Hematopoietic multipotent progenitor cell treated with erythropoietin and hydrocortisone succinate and interleukin-3 and kit ligand, for 4 days (in vitro differentiated cells): Measurements from ENCODE around the gene AKR1C2.
"Not testable (repeated sequence)": the region's sequence is repeated elsewhere in the genome, so short reads cannot be mapped to it uniquely, and the experiment has no call there.

ENCODE experiments used
- DNase-seq: peaks from one replicate; pipeline ENCODE4 v3.0.0-alpha.2; 2015

AKR1C2 gene

DNA sequence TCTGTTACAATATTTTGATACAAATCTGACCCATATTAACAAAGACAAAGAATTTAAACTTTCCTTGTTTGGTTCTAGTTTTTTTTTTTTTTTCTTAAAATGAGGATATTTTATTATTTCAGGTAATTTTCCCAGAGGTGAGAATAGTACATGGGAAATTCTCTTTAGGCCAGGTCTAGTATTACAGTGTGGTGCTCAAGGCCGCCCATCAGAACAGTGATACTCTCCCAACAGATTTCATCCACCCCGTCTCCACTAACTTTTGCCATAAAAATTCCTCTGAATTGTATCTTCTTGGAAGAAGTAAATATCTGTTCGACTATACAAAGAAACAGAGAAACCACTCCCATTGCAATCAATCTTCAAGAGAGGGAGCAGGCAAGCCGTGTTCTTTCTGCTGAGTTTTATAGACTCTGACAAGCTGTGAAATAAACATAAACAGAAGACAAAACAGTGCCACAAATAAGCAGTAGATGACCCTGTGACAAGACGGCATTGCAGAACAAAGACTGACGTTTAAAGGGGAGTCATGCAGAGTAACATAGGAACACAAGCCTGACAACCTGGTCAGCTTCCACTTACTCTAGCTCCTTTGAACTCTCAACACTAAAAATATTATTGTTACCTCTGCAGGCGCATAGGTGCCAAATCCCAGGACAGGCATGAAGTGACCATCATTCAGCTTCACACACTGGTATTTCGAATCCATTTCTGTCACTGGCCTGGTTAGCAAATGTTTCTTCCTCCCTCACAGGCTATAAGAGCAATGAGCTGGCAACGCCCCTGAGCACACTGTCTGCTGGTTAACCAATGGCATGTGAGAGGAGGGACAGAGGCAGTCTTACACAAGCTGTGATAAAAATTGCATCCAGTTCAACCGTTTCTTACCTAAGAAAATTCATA is at the start of gene AKR1C2:
Gene AKR1C2 (minus strand): TSS at position 731 of the 903 bp plus-strand sequence. CDS start 22 bp downstream, at position 709.
- DNase-seq: not testable (repeated sequence)

DNA sequence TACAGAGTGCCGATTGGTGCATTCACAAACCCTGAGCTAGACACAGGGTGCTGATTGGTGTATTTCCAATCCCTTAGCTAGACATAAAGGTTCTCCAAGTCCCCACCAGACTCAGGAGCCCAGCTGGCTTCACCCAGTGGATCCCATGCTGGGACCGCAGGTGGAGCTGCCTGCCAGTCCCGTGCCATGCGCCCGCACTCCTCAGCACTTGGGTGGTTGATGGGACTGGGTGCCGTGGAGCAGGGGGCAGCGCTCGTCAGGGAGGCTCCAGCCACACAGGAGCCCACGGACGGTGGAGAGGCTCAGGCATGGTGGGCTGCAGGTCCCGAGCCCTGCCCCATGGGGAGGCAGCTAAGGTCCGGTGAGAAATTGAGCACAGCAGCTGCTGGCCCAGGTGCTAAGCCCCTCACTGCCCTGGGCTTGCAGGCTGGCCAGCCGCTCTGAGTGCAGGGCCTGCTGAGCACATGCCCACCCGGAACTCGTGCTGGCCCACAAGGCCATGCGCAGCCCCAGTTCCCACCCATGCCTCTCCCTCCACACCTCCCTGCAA is 49.4 kb upstream of the AKR1C2 start:
- DNase-seq: not testable (repeated sequence)

DNA sequence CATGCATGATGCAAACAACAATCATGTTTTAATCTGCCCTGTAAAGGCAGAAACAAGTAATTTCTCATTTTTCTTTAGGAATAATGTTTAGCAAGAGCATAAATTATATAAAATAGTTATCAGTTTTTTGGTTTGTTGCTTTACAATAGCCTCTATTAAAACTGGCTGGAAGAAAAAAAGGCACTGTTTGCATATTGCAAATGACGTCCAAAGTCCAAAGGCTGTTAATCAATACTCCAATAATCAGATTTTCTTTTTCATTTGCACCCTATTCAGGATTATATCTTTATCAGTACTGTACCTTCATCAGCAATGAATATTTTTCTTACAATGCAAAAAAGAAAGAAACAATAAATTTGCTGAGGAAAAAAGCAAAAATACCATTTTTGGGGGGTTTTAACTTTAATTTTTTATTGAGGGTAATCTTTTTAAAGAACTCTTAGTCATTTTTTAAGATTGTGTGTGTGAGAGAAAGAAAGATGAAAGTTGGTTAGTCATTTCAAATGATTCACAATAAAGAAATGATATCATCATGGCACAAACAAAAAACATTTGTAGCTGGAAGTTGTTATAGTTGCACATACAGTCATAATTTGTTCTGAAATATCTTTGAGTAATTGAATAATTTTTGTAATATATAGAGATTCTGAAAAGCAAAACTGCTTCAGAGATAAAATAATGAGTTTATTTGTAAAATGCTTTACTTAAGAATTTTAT is 44.4 kb upstream of the AKR1C2 start:
- no peak for DNase-seq

DNA sequence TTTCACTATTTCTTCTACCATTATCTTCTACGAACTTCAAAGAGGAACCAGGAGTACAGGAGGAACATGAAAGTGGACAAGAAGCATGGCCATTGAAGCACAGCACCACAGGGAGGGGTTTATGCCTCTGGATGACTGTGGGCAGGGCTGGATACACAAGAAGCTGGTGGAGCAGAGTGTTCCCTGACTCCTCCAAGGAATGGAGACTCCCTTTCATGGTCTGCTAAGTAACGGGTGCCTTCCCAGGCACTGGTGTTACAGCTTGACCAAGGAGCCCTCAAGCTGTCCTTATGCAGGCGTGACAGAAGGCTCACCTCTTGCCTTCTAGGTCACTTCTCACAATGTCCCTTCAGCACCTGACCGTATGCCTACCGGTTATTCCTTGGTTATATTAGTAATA is 43.4 kb upstream of the AKR1C2 start:
- DNase-seq: not testable (repeated sequence)

DNA sequence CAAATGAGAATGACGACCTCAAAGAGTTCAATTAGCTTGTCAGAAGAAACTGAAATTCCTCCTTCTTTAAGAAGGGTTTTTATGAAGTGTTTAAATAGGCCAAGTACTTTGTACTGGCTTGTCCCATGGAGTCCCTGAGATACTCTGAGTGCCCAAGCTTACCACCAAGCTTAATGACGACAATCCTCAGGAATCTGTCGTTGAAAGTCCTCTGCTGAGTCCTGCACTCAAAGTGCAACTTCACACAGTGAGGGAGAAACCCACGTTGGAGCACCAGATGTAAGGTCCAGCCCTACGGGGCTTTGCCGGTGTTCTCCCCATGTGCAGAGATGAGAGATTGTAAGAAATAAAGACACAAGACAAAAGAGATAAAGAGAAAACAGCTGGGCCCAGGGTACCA is 42.8 kb upstream of the AKR1C2 start:
- no peak for DNase-seq

DNA sequence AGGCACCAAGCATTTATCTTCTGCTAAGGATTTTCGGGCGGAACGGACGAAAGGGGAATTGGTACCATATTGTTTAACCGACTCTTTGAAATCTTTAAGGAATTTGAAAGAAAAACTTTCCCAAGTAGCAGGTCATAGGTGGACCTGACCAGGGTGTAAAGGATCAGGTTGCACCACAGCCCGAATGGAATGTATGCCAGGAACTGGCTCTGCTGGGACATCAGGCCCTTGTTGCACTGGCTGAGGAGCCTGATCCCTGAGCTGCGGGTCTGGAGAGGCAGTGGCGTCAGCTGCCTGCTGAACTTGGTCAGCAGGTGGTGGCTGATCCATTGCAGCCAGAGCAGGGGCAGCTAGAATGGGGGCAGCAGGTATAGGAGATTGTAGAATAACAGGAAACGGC is 41.4 kb upstream of the AKR1C2 start:
- no peak for DNase-seq

DNA sequence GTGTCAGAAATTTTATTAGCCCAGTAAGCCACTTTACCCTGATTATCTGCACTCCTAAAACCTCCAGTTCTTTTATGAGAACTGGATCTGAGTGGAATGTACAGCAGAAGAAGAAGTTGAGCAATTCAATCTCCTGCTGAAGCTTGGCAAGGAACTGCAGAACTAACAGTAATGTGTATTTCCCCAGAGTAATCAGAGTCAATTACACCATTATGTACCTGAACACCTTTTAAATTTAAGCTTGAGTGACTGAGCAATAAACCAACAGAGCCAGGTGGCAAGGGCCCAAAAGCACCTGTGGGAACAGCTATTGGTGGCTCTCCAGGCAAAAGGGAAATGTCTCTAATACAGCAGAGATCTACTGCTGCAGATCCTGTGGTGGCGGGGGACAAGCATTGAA is 40.1 kb upstream of the AKR1C2 start:
- DNase-seq: no peak

DNA sequence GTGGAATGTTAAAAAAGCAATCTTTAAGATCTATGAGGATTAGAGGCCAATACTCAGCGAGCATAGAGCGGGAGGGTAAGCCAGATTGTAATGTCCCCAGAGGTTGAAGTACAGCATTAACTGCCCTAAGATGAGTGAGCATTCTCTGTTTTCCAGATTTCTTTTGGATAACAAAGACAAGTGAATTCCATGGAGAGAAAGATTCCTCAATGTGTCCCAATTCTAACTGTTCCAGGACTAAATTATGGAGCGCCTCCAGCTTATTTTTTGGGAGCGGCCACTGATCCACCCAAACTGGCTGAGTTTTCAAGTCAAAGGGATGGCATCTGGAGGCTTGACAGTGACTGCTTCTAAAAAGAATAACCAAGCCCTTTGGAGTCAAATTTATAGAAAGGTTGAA is 39.3 kb upstream of the AKR1C2 start:
- DNase-seq: no peak

DNA sequence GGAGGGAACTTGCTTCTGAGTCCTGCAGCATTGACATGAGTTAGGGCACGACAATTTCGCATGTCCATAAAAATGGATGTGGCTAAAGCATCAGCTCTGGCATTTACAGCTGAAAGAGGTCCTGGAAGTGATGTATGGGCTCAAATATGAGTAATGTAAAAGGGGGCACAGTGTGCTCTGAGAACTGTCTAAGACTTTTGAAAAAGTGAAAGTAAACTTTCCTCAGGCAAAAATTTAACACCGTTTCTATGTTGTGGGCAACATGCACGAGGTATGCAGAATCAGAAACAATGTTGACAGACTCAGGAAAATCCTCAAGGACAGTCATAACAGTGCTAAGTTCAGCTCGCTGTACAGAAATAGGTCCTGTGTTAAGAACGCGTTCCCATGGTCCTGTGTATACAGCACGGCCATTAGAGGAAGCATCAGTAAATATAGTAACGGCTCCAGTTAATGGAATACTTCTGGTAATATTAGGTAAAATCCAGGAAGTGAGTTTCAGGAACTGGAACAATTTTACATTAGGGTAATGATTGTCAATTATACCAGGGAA is 37.9 kb upstream of the AKR1C2 start:
- DNase-seq: no peak

DNA sequence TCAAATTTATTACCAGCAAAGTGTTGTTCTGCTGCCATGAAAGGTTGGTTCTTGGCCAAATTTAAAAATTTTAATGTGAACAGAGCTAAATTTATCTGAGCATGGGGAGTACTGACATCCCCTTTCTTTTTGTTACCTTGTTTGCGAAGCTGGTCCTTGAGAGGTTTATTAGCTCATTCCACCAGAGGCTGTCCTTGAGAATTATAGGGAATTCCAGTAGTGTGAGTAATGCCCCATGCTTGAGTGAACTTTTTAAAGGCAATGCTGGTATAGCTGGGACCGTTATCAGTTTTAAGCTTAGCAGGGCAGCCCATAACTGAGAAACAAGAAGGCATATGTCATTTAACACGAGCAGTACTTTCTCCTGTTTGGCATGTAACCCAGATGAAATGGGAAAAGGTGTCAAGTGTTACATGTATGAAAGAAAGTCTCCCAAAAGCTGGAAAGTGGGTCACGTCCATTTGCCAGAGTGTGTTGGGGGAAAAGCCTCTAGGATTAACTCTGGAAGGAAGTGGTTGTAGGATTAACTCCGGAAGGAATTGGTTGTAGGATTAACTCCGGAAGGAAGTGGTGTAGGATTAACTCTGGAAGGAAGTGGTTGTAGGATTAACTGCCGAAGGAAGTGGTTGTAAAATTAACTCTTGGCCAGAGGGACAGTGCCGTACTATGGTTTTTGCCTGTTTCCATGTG is 37.3 kb upstream of the AKR1C2 start:
- no peak for DNase-seq

DNA sequence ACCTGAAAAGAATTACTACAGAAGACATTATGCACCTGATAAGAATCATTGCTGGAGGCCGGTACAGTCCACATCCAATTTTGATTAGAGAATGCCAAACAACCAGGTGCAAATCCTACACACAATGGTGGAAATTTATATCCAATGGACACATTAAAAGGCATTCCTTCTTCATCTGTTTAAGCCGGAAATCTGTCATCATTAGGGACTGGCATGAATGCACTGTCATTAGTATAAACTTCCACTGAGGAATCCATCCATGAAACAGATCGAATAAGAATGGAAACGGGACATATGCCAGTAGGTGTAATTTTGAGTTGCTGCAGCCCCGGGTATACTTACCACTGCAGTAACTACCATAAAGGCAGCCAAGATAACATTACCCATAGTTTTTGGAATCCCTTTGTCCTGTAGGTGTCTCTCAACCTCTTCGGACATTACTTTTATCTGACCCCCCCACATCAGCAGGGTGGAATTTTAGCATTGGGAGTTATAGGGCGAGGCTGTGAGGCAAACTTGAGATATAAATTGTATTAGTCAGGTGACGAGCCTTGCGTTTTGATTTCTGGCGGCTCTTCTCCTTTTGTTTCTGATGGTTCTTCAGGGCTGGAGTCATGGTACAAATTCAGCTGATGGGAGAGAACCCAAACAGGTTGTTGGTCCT is 36.5 kb upstream of the AKR1C2 start:
- no peak for DNase-seq

DNA sequence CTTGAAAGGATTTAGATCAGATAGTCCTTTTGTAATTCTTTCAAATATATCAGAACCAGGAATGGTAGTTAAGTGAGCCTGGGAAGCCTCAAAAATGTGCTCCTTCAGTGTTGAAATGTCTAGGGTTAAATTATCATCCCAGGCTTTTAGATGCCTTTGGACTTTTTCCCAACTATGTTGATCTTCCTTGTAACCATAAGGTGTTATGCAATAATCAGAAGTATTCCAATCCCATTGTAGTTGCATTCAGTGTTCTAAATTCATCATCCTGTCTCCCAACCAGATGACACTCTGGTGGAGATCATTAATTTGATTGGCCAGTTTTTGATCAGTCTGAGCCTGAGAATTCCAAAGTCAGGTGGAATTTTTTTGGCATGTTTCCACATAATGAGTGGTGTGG is 35.1 kb upstream of the AKR1C2 start:
- DNase-seq: no peak

DNA sequence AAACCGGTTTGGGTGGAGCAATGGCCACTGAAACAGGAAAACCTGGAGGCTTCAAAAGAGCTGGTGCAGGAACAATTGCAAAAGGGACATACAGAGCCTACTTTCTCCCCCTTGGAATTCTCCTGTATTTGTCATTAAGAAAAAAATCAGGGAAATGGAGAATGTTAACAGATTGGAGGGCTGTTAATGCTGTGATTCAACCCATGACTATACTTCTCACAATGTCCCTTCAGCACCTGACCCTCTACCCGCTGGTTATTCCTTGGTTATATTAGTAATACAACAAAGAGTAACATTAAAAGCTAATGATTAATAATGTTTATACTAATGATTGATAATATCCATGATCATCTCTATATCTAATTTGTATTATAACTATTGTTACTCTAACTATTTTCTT is 34.4 kb upstream of the AKR1C2 start:
- no peak for DNase-seq

DNA sequence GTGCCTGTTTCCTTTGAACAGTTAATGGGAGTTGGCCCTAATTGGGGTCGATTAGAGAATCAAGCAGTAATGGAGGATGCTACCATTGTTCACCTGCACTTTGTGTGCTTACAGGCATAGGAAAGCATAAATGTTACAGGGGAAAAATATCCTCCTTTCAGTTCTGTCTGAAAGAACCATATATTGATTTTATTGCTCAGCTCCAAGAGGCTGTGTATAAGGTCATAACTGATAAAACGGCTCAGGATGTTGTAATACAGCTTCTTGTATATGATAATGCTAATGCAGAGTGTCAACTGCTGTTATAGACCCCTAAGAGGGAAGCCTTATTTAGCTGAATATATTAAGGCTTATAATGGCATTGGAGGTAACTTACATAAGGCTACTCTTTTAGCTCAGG is 32.9 kb upstream of the AKR1C2 start:
- peak; percentile 23 for DNase-seq

DNA sequence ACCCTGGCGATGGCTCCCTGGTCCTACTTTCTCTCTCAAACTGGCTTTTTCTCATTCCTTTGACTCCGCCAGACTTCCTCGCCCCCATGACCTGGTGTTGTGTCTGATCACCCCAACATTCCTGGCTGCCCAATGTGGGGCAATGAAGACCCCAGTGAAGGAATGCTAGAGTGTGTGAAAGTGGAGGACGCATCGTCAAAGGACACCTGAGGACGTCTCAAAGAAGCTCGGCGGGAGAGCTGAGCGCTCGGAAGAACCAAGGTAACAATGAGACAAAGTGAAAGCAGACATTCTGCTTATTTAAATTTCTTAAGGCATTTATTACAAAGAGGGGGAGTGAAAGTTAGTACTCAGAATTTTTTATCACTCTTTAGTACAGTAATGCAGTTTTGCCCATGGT is 31.7 kb upstream of the AKR1C2 start:
- DNase-seq: no peak

DNA sequence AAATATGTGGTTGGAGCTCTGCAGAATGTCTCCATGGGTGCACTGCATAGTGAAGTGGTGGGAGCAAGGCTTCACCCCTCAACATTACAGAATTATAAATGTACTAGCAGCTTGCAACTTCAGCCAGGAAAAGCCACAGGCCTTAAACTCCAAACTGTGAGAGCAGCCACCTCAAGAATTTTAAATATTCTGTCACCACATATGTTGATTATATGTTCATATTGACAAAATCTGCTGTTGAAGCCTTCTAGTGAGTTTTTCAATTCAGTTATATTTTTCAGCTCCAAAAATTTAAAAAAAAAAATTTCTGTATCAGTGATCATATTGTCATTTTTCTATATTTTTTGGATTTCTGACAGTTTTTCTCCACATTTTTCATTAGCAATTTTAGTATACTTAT is 30.9 kb upstream of the AKR1C2 start:
- DNase-seq: no peak

DNA sequence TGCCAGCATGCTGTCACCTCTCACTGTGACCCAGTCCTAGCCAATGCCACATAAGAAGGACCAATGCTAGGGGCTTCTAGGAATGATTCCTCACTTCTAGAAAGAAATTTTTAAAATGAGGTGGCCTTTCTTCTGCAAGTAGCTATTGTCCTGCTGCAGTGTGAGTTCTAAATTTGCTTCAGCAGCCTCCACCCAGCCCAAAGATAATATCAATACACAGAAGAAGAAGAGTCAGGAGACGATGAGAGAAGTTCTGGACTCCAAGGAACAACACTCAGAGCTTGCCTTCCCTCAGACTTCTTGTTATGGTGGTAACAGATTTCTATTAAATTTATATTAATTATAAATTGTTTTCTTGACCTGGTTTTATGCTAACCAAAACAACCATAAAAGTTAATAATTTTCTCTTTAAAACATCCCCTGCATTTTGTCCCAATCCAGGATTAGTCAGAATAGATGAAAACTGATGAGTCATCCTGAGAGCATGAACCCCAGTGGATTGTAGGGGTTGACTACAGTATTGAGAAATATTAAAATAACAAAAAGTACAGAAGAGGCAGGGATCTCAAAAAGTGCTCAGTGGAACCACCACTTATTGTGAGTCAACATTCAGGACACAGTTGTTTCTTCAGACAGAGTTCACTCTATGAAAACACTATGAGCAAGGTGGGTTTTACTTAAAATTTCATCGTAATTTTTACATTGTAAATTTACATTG is 29.6 kb upstream of the AKR1C2 start:
- no peak for DNase-seq

DNA sequence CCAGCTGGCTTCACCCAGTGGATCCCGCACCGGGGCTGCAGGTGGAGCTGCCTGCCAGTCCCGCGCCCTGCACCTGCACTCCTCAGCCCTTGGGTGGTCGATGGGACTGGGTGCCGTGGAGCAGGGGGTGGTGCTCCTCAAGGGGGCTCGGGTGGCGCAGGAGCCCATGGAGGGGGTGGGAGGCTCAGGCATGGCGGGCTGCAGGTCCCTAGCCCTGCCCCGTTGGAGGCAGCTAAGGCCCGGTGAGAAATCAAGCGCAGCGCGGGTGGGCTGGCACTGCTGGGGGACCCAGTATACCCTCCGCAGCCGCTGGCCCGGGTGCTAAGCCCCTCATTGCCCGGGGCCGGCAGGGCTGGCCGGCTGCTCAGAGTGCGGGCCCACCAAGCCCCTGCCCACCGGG is 28.8 kb upstream of the AKR1C2 start:
- not testable (repeated sequence) for DNase-seq

DNA sequence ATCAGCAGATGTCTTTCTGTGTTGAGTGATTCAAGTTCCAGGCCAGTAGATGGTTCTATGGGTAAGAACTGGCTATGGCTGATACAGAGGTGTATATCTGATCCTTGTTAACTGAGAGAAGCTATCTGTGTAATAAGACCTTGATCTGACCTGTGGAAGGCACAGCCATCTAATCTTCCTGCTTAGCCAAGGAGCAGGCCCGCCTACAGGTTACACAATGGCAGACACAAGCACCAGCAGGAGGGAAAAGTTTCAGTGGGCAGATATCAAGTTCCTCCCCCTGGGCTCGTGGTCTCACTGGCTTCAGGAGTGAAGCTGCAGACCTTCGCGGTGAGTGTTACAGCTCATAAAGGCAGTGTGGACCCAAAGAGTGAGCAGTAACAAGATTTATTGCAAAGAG is 27.9 kb upstream of the AKR1C2 start:
- peak; percentile 54 for DNase-seq

DNA sequence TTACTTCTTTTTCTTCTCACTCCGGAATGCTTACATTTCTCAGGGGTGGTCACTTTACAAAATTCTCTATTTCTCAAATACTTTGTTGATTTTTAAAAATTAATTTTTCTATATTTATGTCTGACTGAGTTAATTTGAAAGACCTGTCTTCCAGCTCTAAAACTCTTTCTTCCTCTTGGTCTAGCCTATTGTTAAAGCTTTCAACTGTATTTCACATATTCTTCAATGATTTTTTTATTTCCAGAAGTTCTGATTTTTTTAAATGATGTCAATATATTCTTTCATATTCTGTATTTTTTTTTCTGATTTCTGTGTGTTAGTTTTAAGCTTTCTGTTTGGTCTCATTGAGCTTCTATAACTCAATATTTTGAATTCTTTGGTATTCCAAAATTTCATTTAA is 27.3 kb upstream of the AKR1C2 start:
- no peak for DNase-seq

DNA sequence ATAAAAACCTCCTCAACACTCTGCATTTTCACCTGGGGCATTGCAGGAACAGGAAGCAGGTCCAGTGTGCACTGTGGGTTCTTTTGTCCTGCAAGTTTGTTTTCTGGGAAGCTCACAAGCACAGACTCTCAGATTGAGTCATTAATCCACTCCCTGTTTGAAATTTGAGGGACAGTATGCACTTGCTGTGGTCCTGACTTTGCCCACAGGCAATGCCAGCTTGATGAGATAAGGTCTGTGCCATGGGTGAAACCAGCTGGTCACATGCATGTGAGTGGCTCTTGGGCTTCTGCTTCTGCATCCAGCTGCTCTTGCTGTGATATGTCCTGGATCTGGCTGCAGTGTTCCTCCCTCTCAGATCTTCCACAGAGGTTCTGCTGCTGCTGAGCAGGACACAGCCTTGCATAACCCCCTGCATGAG is 21.8 kb upstream of the AKR1C2 start:
- peak; percentile 86 for DNase-seq
